IPS DF 6.9 (cell line): ENCODE results near the gene RHOC.

Experiments
- DNase-seq: peaks from one replicate; pipeline ENCODE4 v3.0.0-alpha.2; 2013; ENCODE audit warnings: low read depth, low spot score
- H3K27ac ChIP-seq: one replicate; pipeline ENCODE4 v1.5.1; 2013; ENCODE audit warnings: low read length, control low read depth
- H3K27me3 ChIP-seq: 2 replicates; pipeline ENCODE4 v1.6.1; 2013; ENCODE audit warnings: mild to moderate bottlenecking, low read length; ENCODE audit not compliant: control insufficient read depth, insufficient read depth
- H3K36me3 ChIP-seq: 2 replicates; pipeline ENCODE4 v1.6.1; 2013; ENCODE audit warnings: low read length; ENCODE audit not compliant: control insufficient read depth, insufficient read depth
- H3K4me1 ChIP-seq: 2 replicates; pipeline ENCODE4 v1.6.1; 2013; ENCODE audit warnings: low read length; ENCODE audit not compliant: control insufficient read depth, insufficient read depth
- H3K4me3 ChIP-seq: 2 replicates; pipeline ENCODE4 v1.5.1; 2013; ENCODE audit warnings: mild to moderate bottlenecking, low read length
- H3K9me3 ChIP-seq: 2 replicates; pipeline ENCODE4 v1.6.1; 2013; ENCODE audit warnings: low read length, inconsistent platforms; ENCODE audit not compliant: control insufficient read depth, insufficient read depth
- WGBS: extraction: QIAGEN DNeasy Blood & Tissue Kit; methylation state at CpG from one replicate; pipeline ENCODE4 v1.1.7; 2013; ENCODE audit warnings: mixed read lengths, missing lambda C conversion rate; ENCODE audit not compliant: insufficient read length, insufficient coverage; 5-methylcytosine and 5-hydroxymethylcytosine counted together

Gene RHOC

GRCh38 chr1:112693821-112694220, 13.1 kb downstream of the RHOC start:
- DNase-seq = no peak
- Histone ChIP-seq H3K4me1 (no peaks in the 10 kb centered on the region), H3K9me3 (no peaks in the 10 kb centered on the region), H3K27ac (no peak overlapping the region), H3K27me3 (no peaks in the 10 kb centered on the region), H3K36me3 (peaks cover 31% of the 10 kb centered on the region), H3K4me3 (no peak overlapping the region)
- no CpG with 5 or more reads among the region's 6 CpGs for WGBS

GRCh38 chr1:112692681-112693080, 14.2 kb downstream of the RHOC start:
- Histone ChIP-seq H3K27me3 (no peaks in the 10 kb centered on the region), H3K4me3 (no peak overlapping the region), H3K9me3 (no peaks in the 10 kb centered on the region), H3K27ac (no peak overlapping the region), H3K4me1 (no peaks in the 10 kb centered on the region), H3K36me3 (peaks cover 31% of the 10 kb centered on the region)
- no CpG with 5 or more reads among the region's 5 CpGs for WGBS
- no peak for DNase-seq

GRCh38 chr1:112689842-112690237, 17.1 kb downstream of the RHOC start:
- Histone ChIP-seq H3K9me3 (no peaks in the 10 kb centered on the region), H3K27ac (no peak overlapping the region), H3K4me3 (no peak overlapping the region), H3K27me3 (no peaks in the 10 kb centered on the region), H3K36me3 (peaks cover 19% of the 10 kb centered on the region; the same call in 1 of the 2 replicates), H3K4me1 (no peaks in the 10 kb centered on the region)
- no peak for DNase-seq
- no CpG with 5 or more reads among the region's 11 CpGs for WGBS

GRCh38 chr1:112689196-112689841, 17.6 kb downstream of the RHOC start:
- Histone ChIP-seq H3K9me3 (no peaks in the 10 kb centered on the region), H3K27me3 (no peaks in the 10 kb centered on the region), H3K36me3 (peaks cover 15% of the 10 kb centered on the region; the same call in 1 of the 2 replicates), H3K4me1 (no peaks in the 10 kb centered on the region), H3K27ac (no peak overlapping the region), H3K4me3 (no peak overlapping the region)
- no peak for DNase-seq
- no CpG with 5 or more reads among the region's 9 CpGs for WGBS

- WGBS = no CpG with 5 or more reads among the region's 13 CpGs
- no peak for DNase-seq
- no peaks in the 10 kb centered on the region for H3K27me3 ChIP-seq
- no peak overlapping the region for H3K4me3 ChIP-seq
- H3K27ac ChIP-seq = no peak overlapping the region
- H3K9me3 ChIP-seq = no peaks in the 10 kb centered on the region
- peaks cover 9% of the 10 kb centered on the region; the same call in 1 of the 2 replicates for H3K36me3 ChIP-seq
- H3K4me1 ChIP-seq = no peaks in the 10 kb centered on the region
These were observed 18.1 kb downstream of the RHOC start for GRCh38 chr1:112688781-112689193.

- H3K4me1 ChIP-seq = no peaks in the 10 kb centered on the region
- DNase-seq = no peak
These were observed 19.0 kb downstream of the RHOC start for GRCh38 chr1:112687785-112688496.

GRCh38 chr1:112687361-112687760, 19.6 kb downstream of the RHOC start:
- no peak overlapping the region for H3K4me3 ChIP-seq
- 0 out of 2 replicates have a peak, but pooled peaks cover 3% of the 10 kb centered on the region for H3K36me3 ChIP-seq
- H3K9me3 ChIP-seq = no peaks in the 10 kb centered on the region
- H3K27ac ChIP-seq = no peak overlapping the region
- H3K27me3 ChIP-seq = no peaks in the 10 kb centered on the region
- no peak for DNase-seq
- H3K4me1 ChIP-seq = no peaks in the 10 kb centered on the region
- WGBS = no CpG with 5 or more reads among the region's 4 CpGs

More at GRCh38 chr1:112687785-112688496, 19.0 kb downstream of the RHOC start:
- H3K9me3 ChIP-seq = no peaks in the 10 kb centered on the region
- no peak overlapping the region for H3K4me3 ChIP-seq
- no CpG with 5 or more reads among the region's 13 CpGs for WGBS
- H3K36me3 ChIP-seq = peaks cover 7% of the 10 kb centered on the region; the same call in 1 of the 2 replicates
- H3K27ac ChIP-seq = no peak overlapping the region
- H3K27me3 ChIP-seq = no peaks in the 10 kb centered on the region

GRCh38 chr1:112686835-112687234, 20.1 kb downstream of the RHOC start:
- H3K4me3 ChIP-seq = no peak overlapping the region
- H3K27ac ChIP-seq = no peak overlapping the region
- no peak for DNase-seq
- H3K36me3 ChIP-seq = 0 out of 2 replicates have a peak, but pooled peaks cover 3% of the 10 kb centered on the region
- no peaks in the 10 kb centered on the region for H3K9me3 ChIP-seq
- no peaks in the 10 kb centered on the region for H3K27me3 ChIP-seq
- H3K4me1 ChIP-seq = no peaks in the 10 kb centered on the region
- WGBS = no CpG with 5 or more reads among the region's 4 CpGs

- no peak for DNase-seq
- no peaks in the 10 kb centered on the region for H3K27me3 ChIP-seq
- no CpG with 5 or more reads among the region's 3 CpGs for WGBS
- H3K9me3 ChIP-seq = no peaks in the 10 kb centered on the region
- H3K4me1 ChIP-seq = no peaks in the 10 kb centered on the region
- no peak overlapping the region for H3K4me3 ChIP-seq
- H3K27ac ChIP-seq = no peak overlapping the region
- H3K36me3 ChIP-seq = 0 out of 2 replicates have a peak, but pooled peaks cover under 1% of the 10 kb centered on the region
These were observed 20.5 kb downstream of the RHOC start for GRCh38 chr1:112686417-112686816.

- no peak overlapping the region for H3K4me3 ChIP-seq
- H3K4me1 ChIP-seq = no peaks in the 10 kb centered on the region
- no peaks in the 10 kb centered on the region for H3K9me3 ChIP-seq
- no peak overlapping the region for H3K27ac ChIP-seq
- no CpG with 5 or more reads among the region's 5 CpGs for WGBS
- no peaks in the 10 kb centered on the region for H3K27me3 ChIP-seq
- no peaks in the 10 kb centered on the region for H3K36me3 ChIP-seq
- DNase-seq = no peak
These were observed 21.0 kb downstream of the RHOC start for GRCh38 chr1:112685913-112686312.
